Activated B cell treated with CpG ODN at 0.5 μM for 24 hours (primary cell): ENCODE measurements around the gene CMKLR1. TPM values are rescaled to one million over a fixed set of nuclear protein-coding genes. Genes with fewer than 3 reads are reported as not detected.

Experiments used
- ATAC-seq: fragments of 200-7000 bp; cut with Tn5 transposase; one replicate; pipeline ENCODE4 v1.10.0; 2021; ENCODE audit warnings: low read depth, mild to moderate bottlenecking, moderate library complexity
- CTCF ChIA-PET: fragments of 350-600 bp; sonication (Branson Sonifier 250); formaldehyde crosslinking; loops from one replicate; lab custom pipeline; 2021; ENCODE audit warnings: antibody characterized with exemption; lab: Charles Lee
- POLR2A ChIA-PET: fragments of 350-600 bp; sonication (Branson Sonifier 250); formaldehyde crosslinking; loops from one replicate; lab custom pipeline; 2021; ENCODE audit warnings: antibody characterized with exemption; lab: Charles Lee
- DNase-seq: peaks from one replicate; pipeline ENCODE4 v3.0.0; 2022
- H3K27ac Mint-ChIP-seq: one replicate; pipeline ENCODE4 v1.8.0; 2020; ENCODE audit warnings: mixed read lengths
- H3K27me3 Mint-ChIP-seq: one replicate; pipeline ENCODE4 v1.8.0; 2021; ENCODE audit warnings: mixed read lengths
- H3K36me3 Mint-ChIP-seq: one replicate; pipeline ENCODE4 v1.8.0; 2021; ENCODE audit warnings: low read depth, mixed read lengths
- H3K4me1 Mint-ChIP-seq: one replicate; pipeline ENCODE4 v1.8.0; 2021; ENCODE audit warnings: mixed read lengths
- H3K4me3 Mint-ChIP-seq: one replicate; pipeline ENCODE4 v1.8.0; 2020; ENCODE audit warnings: mild to moderate bottlenecking, mixed read lengths
- H3K9me3 Mint-ChIP-seq: one replicate; pipeline ENCODE4 v1.8.0; 2020; ENCODE audit warnings: mixed read lengths
- CTCF ChIP-seq: fragments of 200-600 bp; IDR thresholded peaks from one replicate; pipeline ENCODE4 v1.8.0; 2022; ENCODE audit warnings: antibody characterized with exemption, mild to moderate bottlenecking
- intact Hi-C: fragments of 100-400 bp; cut with micrococcal nuclease; formaldehyde crosslinking; loops from one replicate; pipeline ENCODE4 v1.15.1; 2024
- total RNA-seq: library from RNA; stranded (reverse); gene quantifications from 2 replicates; pipeline ENCODE4 v1.2.3, GENCODE V29; 2022

Gene CMKLR1
- total RNA-seq, result 0.05 and 0.24 TPM in 2 replicates

- POLR2A ChIA-PET, result no interaction called here
- CTCF ChIA-PET, result no interaction called here
- intact Hi-C loops, result no loop called here
- ATAC-seq (no peak), DNase-seq (no peak)
- H3K27ac Mint-ChIP-seq, result no peak within 1 kb of the TSS
- H3K4me1 Mint-ChIP-seq, result no peaks in the 10 kb centered on the region
- H3K4me3 Mint-ChIP-seq, result no peak within 1 kb of the TSS
- no peaks in the 10 kb centered on the region for H3K9me3 Mint-ChIP-seq
- TF ChIP-seq CTCF, result no peak
- no peaks in the 10 kb centered on the region for H3K36me3 Mint-ChIP-seq
- H3K27me3 Mint-ChIP-seq, result peaks cover 29% of the 10 kb centered on the region
These were observed at the start of gene CMKLR1 for GRCh38 chr12:108338915-108339657. TSS of gene CMKLR1 (minus strand) at chr12:108339311. CDS start at chr12:108293591, 45,720 bp downstream.

DNA sequence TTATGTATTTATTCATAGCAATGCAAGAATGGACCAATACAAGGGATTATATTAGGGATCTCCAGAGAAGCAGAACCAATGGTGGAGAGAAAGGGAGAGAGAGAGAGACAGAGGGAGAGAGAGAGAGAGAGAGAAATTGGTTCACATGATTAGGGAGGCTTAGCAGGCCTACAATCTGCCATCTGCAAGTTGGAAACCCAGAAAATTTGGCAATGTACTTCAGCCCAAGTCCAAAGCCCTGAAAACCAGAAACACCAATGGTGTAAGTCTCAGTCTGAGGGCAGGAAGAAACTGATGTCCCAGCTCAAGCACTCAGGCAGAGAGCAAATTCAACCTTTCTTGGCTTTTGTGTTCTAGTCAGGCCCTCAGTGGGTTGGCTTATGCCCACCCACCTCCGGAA is 48.7 kb upstream of the CMKLR1 start:
- H3K9me3 Mint-ChIP-seq, result no peaks in the 10 kb centered on the region
- DNase-seq, result no peak
- peaks cover 8% of the 10 kb centered on the region for H3K27me3 Mint-ChIP-seq
- TF ChIP-seq CTCF, result no peak
- intact Hi-C loops, result no loop called here
- ChIA-PET POLR2A (no interaction called here), CTCF (no interaction called here)
- H3K4me3 Mint-ChIP-seq, result no peak overlapping the region
- H3K4me1 Mint-ChIP-seq, result no peaks in the 10 kb centered on the region
- no peak overlapping the region for H3K27ac Mint-ChIP-seq
- no peaks in the 10 kb centered on the region for H3K36me3 Mint-ChIP-seq
- ATAC-seq, result no peak

- ATAC-seq (no peak), DNase-seq (no peak)
- no peak overlapping the region for H3K4me3 Mint-ChIP-seq
- ChIA-PET POLR2A (no interaction called here), CTCF (no interaction called here)
- peaks cover 8% of the 10 kb centered on the region for H3K27me3 Mint-ChIP-seq
- TF ChIP-seq CTCF, result no peak
- intact Hi-C loops, result no loop called here
- no peaks in the 10 kb centered on the region for H3K4me1 Mint-ChIP-seq
- H3K9me3 Mint-ChIP-seq, result no peaks in the 10 kb centered on the region
- no peak overlapping the region for H3K27ac Mint-ChIP-seq
- no peaks in the 10 kb centered on the region for H3K36me3 Mint-ChIP-seq
These were observed 47.7 kb upstream of the CMKLR1 start for GRCh38 chr12:108386709-108387360.

DNA sequence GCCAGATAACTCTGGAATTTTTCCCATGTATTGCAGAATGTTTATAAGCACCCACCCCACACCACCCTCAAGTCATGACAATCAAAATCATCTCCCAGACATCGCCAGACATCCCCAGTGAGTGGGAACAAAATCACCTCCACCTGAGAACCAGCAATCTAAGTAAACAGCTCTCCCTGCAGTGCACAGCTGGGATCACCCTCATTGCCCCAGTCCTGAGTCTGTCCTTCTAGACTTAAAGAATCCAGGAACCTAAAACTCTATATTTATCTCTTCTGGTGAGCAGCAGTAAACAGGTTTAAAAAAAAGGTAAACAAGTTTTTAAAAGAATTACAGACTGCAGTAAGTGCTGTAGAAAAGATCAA is 43.3 kb upstream of the CMKLR1 start:
- no peaks in the 10 kb centered on the region for H3K36me3 Mint-ChIP-seq
- CTCF ChIA-PET, result no interaction called here

More for the DNA sequence above, 43.3 kb upstream of the CMKLR1 start:
- no peak overlapping the region for H3K4me3 Mint-ChIP-seq
- ATAC-seq (no peak), DNase-seq (no peak)
- POLR2A ChIA-PET, result no interaction called here
- H3K27ac Mint-ChIP-seq, result no peak overlapping the region
- TF ChIP-seq CTCF, result no peak
- H3K27me3 Mint-ChIP-seq, result peaks cover 8% of the 10 kb centered on the region
- H3K9me3 Mint-ChIP-seq, result peaks cover 6% of the 10 kb centered on the region
- intact Hi-C loops, result no loop called here
- no peaks in the 10 kb centered on the region for H3K4me1 Mint-ChIP-seq
